HG03045 (cell line): ENCODE data around the gene PPTC7.

Source experiments
- ATAC-seq: cut with Tn5 transposase; IDR thresholded peaks from one replicate; pipeline ENCODE4 v1.9.1; 2021; ENCODE audit warnings: mild to moderate bottlenecking, moderate library complexity; ENCODE audit not compliant: unreplicated experiment

PPTC7 gene

DNA sequence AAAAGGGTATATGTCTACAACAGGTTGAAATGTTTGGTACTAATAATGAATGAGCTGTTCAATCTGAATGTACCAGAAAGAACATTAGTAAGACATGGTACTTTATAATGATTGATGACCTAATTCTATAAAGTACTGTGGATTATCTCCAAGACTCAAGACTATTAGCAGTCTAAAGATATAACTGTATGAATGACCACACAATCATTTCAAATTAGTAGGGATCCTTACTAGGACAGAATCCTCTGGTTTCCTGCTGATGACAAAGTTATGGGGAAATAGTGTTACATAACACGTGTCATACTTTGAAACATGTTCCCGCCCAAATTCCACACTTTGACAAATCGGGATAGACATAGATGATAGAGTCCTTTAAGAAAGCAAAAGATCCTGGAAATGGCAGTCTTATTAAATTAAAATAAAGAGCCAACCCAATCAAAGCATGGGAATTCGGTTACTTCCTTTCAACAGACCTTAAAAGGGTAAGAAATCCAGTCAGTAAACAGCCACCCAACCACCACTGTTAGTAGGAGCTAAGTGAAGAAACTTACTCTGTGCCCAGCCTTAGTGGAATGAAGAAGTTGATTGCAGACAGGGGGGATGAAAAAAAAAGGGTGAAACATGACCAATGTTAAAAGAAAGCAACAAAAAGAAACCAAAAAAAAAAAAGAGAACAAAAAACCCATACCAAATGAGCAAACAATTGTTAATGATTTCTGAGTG is 84.0 kb downstream of the PPTC7 start:
- no peak for ATAC-seq
